Measurements from ENCODE around the gene GABRG3.
A peak's percentile ranks its signal among the peaks of the same experiment; 100 is the strongest.

The GABRG3 gene

DNA sequence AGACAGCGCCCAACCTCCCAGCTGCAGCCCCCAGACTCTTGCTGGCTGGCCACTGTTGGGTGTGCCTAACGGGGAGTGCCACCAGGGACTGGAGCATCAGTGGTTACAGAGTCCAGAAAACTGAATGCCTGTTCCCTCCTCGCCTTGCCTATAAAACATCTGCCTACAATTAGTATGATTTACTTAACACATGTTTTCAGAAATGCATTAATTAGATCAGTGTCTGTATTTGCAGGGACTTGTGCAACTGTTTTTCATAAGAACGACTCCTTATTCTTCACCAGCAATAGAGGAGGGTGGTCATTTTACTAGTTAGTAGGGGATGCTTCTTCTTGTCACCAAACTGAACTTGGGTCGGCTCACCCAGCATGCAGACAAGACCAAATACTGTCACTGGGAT lies 248.7 kb downstream of the GABRG3 start:
- no peak for DNase-seq (ENCODE audit: extremely low read depth, low read depth)
- TF ChIP-seq CTCF (IDR thresholded peaks at IDR 0.05; ENCODE audit: low read depth, low read length) = no peak

GRCh38 chr15:27220199-27220598 lies 249.2 kb downstream of the GABRG3 start:
- TF ChIP-seq CTCF (IDR thresholded peaks at IDR 0.05; ENCODE audit: low read depth, low read length) = no peak
- no peak for DNase-seq (ENCODE audit: extremely low read depth, low read depth)

- DNase-seq (ENCODE audit: extremely low read depth, low read depth) = peak; percentile 10
- no peak for TF ChIP-seq CTCF (IDR thresholded peaks at IDR 0.05; ENCODE audit: low read depth, low read length)
Observed at GRCh38 chr15:27222479-27222878, 251.5 kb downstream of the GABRG3 start.

GRCh38 chr15:27223179-27223578 lies 252.2 kb downstream of the GABRG3 start:
- no peak for TF ChIP-seq CTCF (IDR thresholded peaks at IDR 0.05; ENCODE audit: low read depth, low read length)
- no peak for DNase-seq (ENCODE audit: extremely low read depth, low read depth)

- TF ChIP-seq CTCF (IDR thresholded peaks at IDR 0.05; ENCODE audit: low read depth, low read length) = no peak
- no peak for DNase-seq (ENCODE audit: extremely low read depth, low read depth)
Observed at GRCh38 chr15:27231811-27232210, 260.8 kb downstream of the GABRG3 start.

DNA sequence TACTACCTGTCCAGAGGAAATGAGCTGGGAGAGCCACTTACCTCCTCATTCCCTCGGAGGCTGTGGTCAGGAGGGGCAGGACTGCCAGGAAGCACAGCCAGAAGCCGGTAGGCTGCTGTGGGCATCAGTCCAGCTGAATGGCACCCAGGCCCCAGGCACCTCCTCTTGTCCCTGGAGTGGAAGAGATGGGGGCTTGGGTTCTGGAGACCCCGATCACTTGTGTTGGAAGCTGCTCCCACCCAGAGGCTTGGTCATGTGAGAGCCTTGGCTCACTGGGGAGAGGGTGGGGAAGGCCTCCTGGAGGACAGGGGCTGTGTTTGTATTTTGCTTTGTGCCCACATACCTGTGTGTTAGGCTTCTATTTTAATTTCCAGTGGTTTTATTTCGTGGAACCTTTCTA lies 261.9 kb downstream of the GABRG3 start:
- no peak for DNase-seq (ENCODE audit: extremely low read depth, low read depth)
- no peak for TF ChIP-seq CTCF (IDR thresholded peaks at IDR 0.05; ENCODE audit: low read depth, low read length)

DNA sequence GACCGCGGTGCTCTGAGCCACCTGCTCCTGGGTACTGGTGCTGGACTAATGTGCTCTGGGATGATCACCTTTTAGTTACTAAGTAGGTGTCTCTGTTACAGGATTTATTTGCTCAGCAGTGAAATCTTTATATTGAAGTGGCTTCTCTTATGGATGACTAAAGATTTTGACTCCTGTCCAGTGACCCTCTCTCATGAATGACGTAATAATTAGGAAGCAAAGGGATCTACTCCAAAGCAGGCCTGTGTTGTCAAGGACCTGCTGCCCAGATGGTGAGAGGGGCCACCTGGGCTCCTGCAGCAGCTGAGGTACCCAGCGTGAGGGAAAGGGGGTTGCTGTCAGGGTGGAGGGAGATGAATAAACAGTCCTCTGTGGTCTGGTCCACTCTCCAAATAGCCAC lies 263.6 kb downstream of the GABRG3 start:
- no peak for DNase-seq (ENCODE audit: extremely low read depth, low read depth)

More for the DNA sequence above, 263.6 kb downstream of the GABRG3 start:
- no peak for TF ChIP-seq CTCF (IDR thresholded peaks at IDR 0.05; ENCODE audit: low read depth, low read length)

Measured in AG09319 (cell line).